Lung (tissue), 12 donors: ENCODE results near the gene AUTS2. TPM values are rescaled to one million over a fixed set of nuclear protein-coding genes. Genes with fewer than 3 reads are reported as not detected.

Source experiments
- ATAC-seq: fragments of 200-7000 bp; cut with Tn5 transposase; one replicate; pipeline ENCODE4 v1.9.1; 2020; ENCODE audit warnings: moderate number of reproducible peaks; ENCODE audit not compliant: insufficient read depth, low FRiP score
- DNase-seq, 3 donors: peaks; one replicate each; pipeline ENCODE4 v3.0.0-alpha.2; 2013 to 2017
- H3K27ac ChIP-seq, 2 donors: one replicate each; pipeline ENCODE4 v1.5.1; 2013; ENCODE audit warnings: mild to moderate bottlenecking in 2 of 2, moderate library complexity in 2 of 2, control low read depth in 1 of 2, inconsistent platforms in 1 of 2, low read depth in 1 of 2, low read length in 1 of 2
- H3K27me3 ChIP-seq, 3 donors: one replicate each; pipeline ENCODE4 v1.5.1; 2013; ENCODE audit warnings: low read length in 2 of 3; ENCODE audit not compliant: control insufficient read depth in 3 of 3, insufficient read depth in 3 of 3
- H3K36me3 ChIP-seq, 4 donors: one replicate each; pipeline ENCODE4 v1.5.1; 2013; ENCODE audit warnings: low read length in 4 of 4, mild to moderate bottlenecking in 1 of 4, moderate library complexity in 1 of 4; ENCODE audit not compliant: control insufficient read depth in 4 of 4, insufficient read depth in 4 of 4
- H3K4me1 ChIP-seq, 5 donors: one replicate each; pipeline ENCODE4 v1.5.1; 2013; ENCODE audit warnings: low read length in 5 of 5, mild to moderate bottlenecking in 2 of 5, moderate library complexity in 1 of 5; ENCODE audit not compliant: control insufficient read depth in 5 of 5, insufficient read depth in 5 of 5
- H3K4me3 ChIP-seq: one replicate; pipeline ENCODE4 v1.5.1; 2013; ENCODE audit warnings: mild to moderate bottlenecking, control low read depth, moderate library complexity
- H3K9ac ChIP-seq, 2 donors: one replicate each; pipeline ENCODE4 v1.5.1; 2013; ENCODE audit warnings: low read length in 2 of 2, control low read depth in 1 of 2; ENCODE audit not compliant: insufficient read depth in 1 of 2
- H3K9me3 ChIP-seq, 4 donors: one replicate each; pipeline ENCODE4 v1.5.1; 2013; ENCODE audit warnings: low read length in 3 of 4, mild to moderate bottlenecking in 1 of 4, moderate library complexity in 1 of 4; ENCODE audit not compliant: control insufficient read depth in 4 of 4, insufficient read depth in 3 of 4
- CTCF ChIP-seq: IDR thresholded peaks from 2 replicates; pipeline ENCODE4 v1.5.1; 2012; ENCODE audit warnings: mild to moderate bottlenecking; ENCODE audit errors: control extremely low read depth, extremely low read depth
- WGBS, 2 donors: extraction: QIAGEN DNeasy Blood & Tissue Kit; methylation state at CpG; one replicate each; pipeline ENCODE4 v1.1.7; 2013; 5-methylcytosine and 5-hydroxymethylcytosine counted together
- polyA plus RNA-seq, 2 donors: library from polyadenylated mRNA; stranded (reverse); fragments of 200-250 nt; gene quantifications; one replicate each; pipeline ENCODE4 v1.2.1, GENCODE V29; 2013
- total RNA-seq, 2 donors: library from RNA; depleted of rRNA in 1 of 2; stranded (reverse); fragments of >200 nt in 1 of 2; gene quantifications; one replicate each; pipeline ENCODE4 v1.2.1, GENCODE V29; 2014 to 2021
- donor health status: control.
- donor health status: control.
- donor health status: Bipolar disorder and iron deficiency.
- donor health status: healthy.
- donor health status: DM: yes; HTN: yes; CAD: no.

AUTS2 gene
- total and polyA plus RNA-seq, 4 donors: 11.8 to 115 (median 40.6) TPM

DNA sequence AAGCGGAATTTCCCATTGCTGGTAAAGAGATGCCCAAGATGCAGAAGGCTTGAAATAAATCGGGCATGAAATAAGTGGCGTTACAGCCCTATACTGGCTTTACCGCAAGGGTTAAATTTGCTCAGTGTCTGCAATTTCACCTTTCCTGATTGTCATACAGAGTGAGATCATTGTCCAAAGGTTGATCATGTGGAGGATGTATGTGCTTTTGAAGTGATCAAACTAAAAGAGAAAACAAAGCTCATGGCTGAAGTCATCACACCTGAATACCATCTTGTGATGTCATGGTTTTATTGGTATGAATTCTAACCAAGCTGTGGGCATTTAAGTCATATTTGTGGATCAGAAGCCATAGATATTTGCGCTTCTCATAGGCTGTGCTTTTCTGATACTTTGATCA, 635.5 kb downstream of the AUTS2 start:
- ATAC-seq (no peak), DNase-seq (no peak)
- Histone ChIP-seq H3K27me3 (no peaks in the 10 kb centered on the region), H3K36me3 (peaks cover 0 to 3% (median 0%) of the 10 kb centered on the region in 4 donors), H3K4me3 (no peak overlapping the region), H3K9me3 (peaks cover 0 to 7% (median 3%) of the 10 kb centered on the region in 4 donors), H3K4me1 (peaks cover 0 to 10% (median 4%) of the 10 kb centered on the region in 5 donors), H3K9ac (no peak overlapping the region), H3K27ac (no peak overlapping the region)
- TF ChIP-seq CTCF: no peak
- 96 to 98% methylated on average over 5 of the region's 5 CpGs for WGBS, 2 donors

GRCh38 chr7:70237256-70237655, 639.0 kb downstream of the AUTS2 start:
- DNase-seq (no peak), ATAC-seq (no peak)
- H3K9me3 ChIP-seq: no peaks in the 10 kb centered on the region
- 94 to 100% methylated on average over 1 of the region's 1 CpG for WGBS, 2 donors
- H3K9ac ChIP-seq: no peak overlapping the region
- H3K4me1 ChIP-seq: peaks cover 0 to 10% (median 4%) of the 10 kb centered on the region in 5 donors
- no peaks in the 10 kb centered on the region for H3K36me3 ChIP-seq
- no peaks in the 10 kb centered on the region for H3K27me3 ChIP-seq
- H3K4me3 ChIP-seq: no peak overlapping the region
- TF ChIP-seq CTCF: no peak
- H3K27ac ChIP-seq: no peak overlapping the region

DNA sequence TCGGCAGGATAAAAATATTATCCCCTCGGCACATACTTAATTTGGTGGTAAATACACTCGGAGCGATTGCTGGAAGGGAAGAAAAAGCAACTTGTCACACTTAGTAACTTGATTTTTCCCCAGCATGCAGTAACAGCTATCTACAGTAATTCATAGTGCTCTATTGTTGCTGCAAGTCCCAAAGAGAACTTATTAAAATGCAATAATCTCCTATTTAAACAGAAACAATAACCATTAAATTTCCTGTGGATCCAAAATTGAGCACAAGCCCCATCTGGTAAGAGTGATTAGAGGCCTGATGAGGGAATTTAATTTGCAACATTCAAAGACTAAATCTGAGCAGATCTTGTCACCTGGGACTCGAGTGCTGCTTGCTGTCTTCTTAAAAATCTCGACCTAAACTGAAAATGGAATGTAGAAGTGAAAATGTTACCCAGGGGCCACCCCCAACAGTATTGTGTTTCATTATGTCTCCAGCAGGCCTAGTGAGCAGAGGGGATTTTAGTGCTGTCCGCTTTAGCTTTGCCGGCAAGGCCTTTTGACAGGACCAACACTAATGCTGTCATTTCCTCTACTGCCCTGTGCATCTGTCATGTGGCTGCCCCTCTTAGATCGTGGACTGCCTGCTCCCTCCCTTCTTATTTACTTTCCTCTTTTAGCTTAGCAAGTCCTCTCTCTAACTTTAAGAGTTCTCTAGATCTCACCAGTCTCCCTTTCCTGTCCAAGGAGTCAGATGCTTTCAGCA, 639.7 kb downstream of the AUTS2 start:
- no peak overlapping the region for H3K9ac ChIP-seq
- H3K4me1 ChIP-seq: peaks cover 0 to 10% (median 4%) of the 10 kb centered on the region in 5 donors
- no peaks in the 10 kb centered on the region for H3K9me3 ChIP-seq
- no peak for TF ChIP-seq CTCF
- no peak overlapping the region for H3K27ac ChIP-seq
- H3K27me3 ChIP-seq: no peaks in the 10 kb centered on the region
- H3K4me3 ChIP-seq: no peak overlapping the region
- DNase-seq (peak; percentile 9 to 34 (median 13)), ATAC-seq (no peak)
- H3K36me3 ChIP-seq: no peaks in the 10 kb centered on the region
- 63 to 75% methylated on average over 9 of the region's 9 CpGs for WGBS, 2 donors
